HUES48 (cell line): ENCODE results near the gene TARM1.

Experiments
- H3K27ac ChIP-seq: one replicate; pipeline ENCODE4 v1.7.0; 2013; ENCODE audit warnings: low read depth, low read length, inconsistent platforms
- H3K27me3 ChIP-seq: 2 replicates; pipeline ENCODE4 v1.6.1; 2013; ENCODE audit warnings: mild to moderate bottlenecking, low read length; ENCODE audit not compliant: control insufficient read depth, insufficient read depth
- H3K36me3 ChIP-seq: 2 replicates; pipeline ENCODE4 v1.6.1; 2013; ENCODE audit warnings: low read length; ENCODE audit not compliant: control insufficient read depth, insufficient read depth
- H3K4me1 ChIP-seq: 2 replicates; pipeline ENCODE4 v1.6.1; 2013; ENCODE audit warnings: mild to moderate bottlenecking, low read length; ENCODE audit not compliant: control insufficient read depth, insufficient read depth
- H3K4me3 ChIP-seq: 2 replicates; pipeline ENCODE4 v1.5.1; 2013; ENCODE audit warnings: mild to moderate bottlenecking, low read depth, low read length
- H3K9ac ChIP-seq: 2 replicates; pipeline ENCODE4 v1.6.1; 2013; ENCODE audit warnings: mild to moderate bottlenecking, low read depth, low read length, moderate library complexity
- H3K9me3 ChIP-seq: 2 replicates; pipeline ENCODE4 v1.6.1; 2013; ENCODE audit warnings: low read length; ENCODE audit not compliant: control insufficient read depth, insufficient read depth

TARM1 gene

GRCh38 chr19:54029930-54030490, 51.2 kb downstream of the TARM1 start:
- H3K9ac ChIP-seq: no peak overlapping the region
- no peaks in the 10 kb centered on the region for H3K27me3 ChIP-seq
- H3K4me1 ChIP-seq: peaks cover 3% of the 10 kb centered on the region; the same call in 1 of the 2 replicates
- H3K27ac ChIP-seq: no peak overlapping the region
- H3K36me3 ChIP-seq: no peaks in the 10 kb centered on the region
- H3K9me3 ChIP-seq: no peaks in the 10 kb centered on the region
- H3K4me3 ChIP-seq: no peak overlapping the region

GRCh38 chr19:54029301-54029700, 51.9 kb downstream of the TARM1 start:
- H3K4me3 ChIP-seq: no peak overlapping the region
- no peaks in the 10 kb centered on the region for H3K36me3 ChIP-seq
- no peak overlapping the region for H3K27ac ChIP-seq
- H3K27me3 ChIP-seq: no peaks in the 10 kb centered on the region
- no peaks in the 10 kb centered on the region for H3K9me3 ChIP-seq
- H3K4me1 ChIP-seq: no peaks in the 10 kb centered on the region
- H3K9ac ChIP-seq: no peak overlapping the region

- Histone ChIP-seq H3K9me3 (no peaks in the 10 kb centered on the region), H3K36me3 (no peaks in the 10 kb centered on the region), H3K9ac (no peak overlapping the region), H3K4me1 (no peaks in the 10 kb centered on the region), H3K4me3 (no peak overlapping the region), H3K27ac (no peak overlapping the region), H3K27me3 (no peaks in the 10 kb centered on the region)
These were observed 54.5 kb downstream of the TARM1 start for GRCh38 chr19:54026656-54027055.

GRCh38 chr19:54024660-54025059, 56.5 kb downstream of the TARM1 start:
- Histone ChIP-seq H3K4me3 (no peak overlapping the region), H3K27me3 (no peaks in the 10 kb centered on the region), H3K9ac (no peak overlapping the region), H3K27ac (no peak overlapping the region), H3K9me3 (no peaks in the 10 kb centered on the region), H3K4me1 (peaks cover 6% of the 10 kb centered on the region), H3K36me3 (no peaks in the 10 kb centered on the region)

- H3K9me3 ChIP-seq: no peaks in the 10 kb centered on the region
- no peaks in the 10 kb centered on the region for H3K27me3 ChIP-seq
- H3K36me3 ChIP-seq: no peaks in the 10 kb centered on the region
- H3K9ac ChIP-seq: no peak overlapping the region
- peaks cover 7% of the 10 kb centered on the region for H3K4me1 ChIP-seq
- H3K27ac ChIP-seq: no peak overlapping the region
- no peak overlapping the region for H3K4me3 ChIP-seq
These were observed 58.0 kb downstream of the TARM1 start for GRCh38 chr19:54023191-54023590.

- Histone ChIP-seq H3K27me3 (no peaks in the 10 kb centered on the region), H3K4me1 (peaks cover 7% of the 10 kb centered on the region), H3K9ac (no peak overlapping the region), H3K36me3 (no peaks in the 10 kb centered on the region), H3K9me3 (no peaks in the 10 kb centered on the region), H3K4me3 (no peak overlapping the region), H3K27ac (no peak overlapping the region)
These were observed 59.2 kb downstream of the TARM1 start for GRCh38 chr19:54021932-54022331.

- Histone ChIP-seq H3K9ac (no peak overlapping the region), H3K4me1 (peaks cover 7% of the 10 kb centered on the region), H3K4me3 (no peak overlapping the region), H3K36me3 (no peaks in the 10 kb centered on the region), H3K27me3 (no peaks in the 10 kb centered on the region), H3K9me3 (no peaks in the 10 kb centered on the region), H3K27ac (no peak overlapping the region)
These were observed 59.8 kb downstream of the TARM1 start for GRCh38 chr19:54021363-54021762.
